Posterior vena cava (tissue), 2 donors: ENCODE results near the gene NEO1. TPM values are rescaled to one million over a fixed set of nuclear protein-coding genes. Genes with fewer than 3 reads are reported as not detected.
"Not testable (repeated sequence)": the region's sequence is repeated elsewhere in the genome, so short reads cannot be mapped to it uniquely, and the experiment has no call there.

Source experiments
- DNase-seq: peaks from one replicate; pipeline ENCODE4 v3.0.0-alpha.2; 2020; ENCODE audit warnings: low spot score
- intact Hi-C, 2 donors: fragments of 100-400 bp; cut with DNase I; formaldehyde crosslinking; loops; one replicate each; pipeline versions ENCODE4 v1.14.1 to v1.14.2; 2022 to 2023
- total RNA-seq, 2 donors: library from RNA; stranded (reverse); fragmentation: NEBNext Ultra II Directional; extraction: Animal tissue kit (Norgen Biotek cat#: 25700); gene quantifications; one replicate each; pipeline ENCODE4 v1.2.1, GENCODE V29; 2021
- donor health status: DM: yes; HTN: yes; CAD: no.
- donor health status: DM: yes; HTN: yes; CAD: no.

NEO1 gene
- total RNA-seq, 2 donors from 2014 or later: 24.5 to 28.7 TPM

DNA sequence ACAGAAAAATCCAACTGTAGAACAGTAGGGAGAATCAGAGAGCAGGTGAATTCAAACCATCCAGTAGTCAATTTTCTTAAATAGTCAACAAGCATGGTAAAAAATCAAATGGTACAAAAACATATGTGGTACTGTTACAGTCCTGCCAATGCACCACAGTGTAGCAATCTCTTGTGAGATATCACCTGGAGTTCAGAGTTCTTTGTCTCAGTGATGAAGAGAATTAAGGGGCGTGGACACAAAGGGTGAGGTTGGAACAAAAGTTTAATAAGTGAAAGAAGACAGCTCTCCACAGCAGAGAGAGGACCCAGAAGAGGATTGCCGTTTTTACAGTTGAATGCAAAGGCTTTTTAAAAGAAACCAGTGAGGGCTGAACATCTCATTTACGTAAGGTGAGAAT lies 113.2 kb downstream of the NEO1 start:
- no peak for DNase-seq
- intact Hi-C loops: no loop called here

DNA sequence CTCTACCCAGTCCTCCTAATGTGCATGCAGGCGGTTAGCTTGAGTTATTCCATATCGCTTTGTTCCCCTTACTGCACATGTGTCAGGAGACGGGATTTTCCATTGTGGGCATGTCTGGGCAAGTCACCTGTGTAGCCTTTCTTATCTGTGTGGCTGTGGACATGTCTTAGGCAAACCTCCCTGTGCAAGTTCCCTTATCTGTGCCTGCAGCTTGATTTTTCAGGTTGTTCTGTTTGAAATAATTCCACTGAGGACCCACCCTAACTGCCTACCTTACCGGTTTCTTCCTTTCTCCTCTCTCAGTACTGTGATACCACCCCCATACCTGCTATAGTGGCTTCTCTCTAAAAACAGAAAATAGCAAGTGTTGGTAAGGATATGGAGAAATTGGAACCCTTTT lies 113.6 kb downstream of the NEO1 start:
- DNase-seq: no peak
- intact Hi-C loops: no loop called here

DNA sequence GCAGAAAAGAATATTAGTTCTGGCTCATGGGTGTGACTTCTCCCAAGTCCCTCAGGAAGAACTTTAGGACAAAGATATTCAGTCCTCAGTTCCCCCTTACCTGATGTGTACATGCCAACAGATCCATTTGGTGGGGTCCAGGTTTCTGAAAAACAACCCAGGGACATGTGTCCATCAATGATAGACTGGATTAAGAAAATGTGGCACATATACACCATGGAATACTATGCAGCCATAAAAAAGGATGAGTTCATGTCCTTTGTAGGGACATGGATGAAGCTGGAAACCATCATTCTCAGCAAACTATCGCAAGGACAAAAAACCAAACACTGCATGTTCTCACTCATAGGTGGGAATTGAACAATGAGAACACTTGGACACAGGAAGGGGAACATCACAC lies 114.4 kb downstream of the NEO1 start:
- intact Hi-C loops, DNase-seq: not testable (repeated sequence)

DNA sequence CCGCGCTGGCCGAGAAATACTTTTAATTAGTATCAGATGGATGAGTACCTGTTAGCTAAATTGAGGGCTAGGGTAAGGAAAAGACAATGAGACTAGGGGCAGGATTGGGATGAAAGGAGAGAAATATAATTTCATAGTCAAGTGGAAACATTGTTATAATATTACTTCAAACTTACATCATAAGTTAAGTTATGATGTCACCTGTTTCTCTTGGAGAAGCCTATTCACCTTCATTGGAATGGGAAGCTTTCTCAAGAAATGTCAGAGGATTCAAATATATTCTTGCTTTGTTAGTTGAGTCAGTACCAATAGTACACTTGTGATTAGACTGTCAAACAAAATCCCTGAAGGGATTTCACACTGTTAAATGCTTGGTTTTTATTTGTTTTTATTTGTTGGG lies 116.2 kb downstream of the NEO1 start:
- no peak for DNase-seq
- intact Hi-C loops: no loop called here

DNA sequence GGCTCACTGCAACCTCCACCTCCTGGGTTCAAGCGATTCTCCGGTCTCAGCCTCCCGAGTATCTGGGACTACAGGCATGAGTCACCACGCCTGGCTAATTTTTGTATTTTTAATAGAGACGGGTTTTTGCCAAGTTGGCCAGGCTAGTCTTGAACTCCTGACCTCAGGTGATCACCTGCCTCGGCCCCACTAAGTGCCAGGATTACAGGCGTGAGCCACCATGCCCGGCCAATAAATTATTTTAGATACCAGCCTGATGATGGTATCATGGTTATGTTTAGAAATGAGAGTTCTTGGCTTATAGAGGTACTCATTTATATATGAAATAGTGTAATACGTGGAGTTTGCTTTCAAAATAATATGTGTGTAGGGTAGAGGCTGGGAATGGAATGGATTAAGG lies 119.4 kb downstream of the NEO1 start:
- no peak for DNase-seq
- intact Hi-C loops: no loop called here

DNA sequence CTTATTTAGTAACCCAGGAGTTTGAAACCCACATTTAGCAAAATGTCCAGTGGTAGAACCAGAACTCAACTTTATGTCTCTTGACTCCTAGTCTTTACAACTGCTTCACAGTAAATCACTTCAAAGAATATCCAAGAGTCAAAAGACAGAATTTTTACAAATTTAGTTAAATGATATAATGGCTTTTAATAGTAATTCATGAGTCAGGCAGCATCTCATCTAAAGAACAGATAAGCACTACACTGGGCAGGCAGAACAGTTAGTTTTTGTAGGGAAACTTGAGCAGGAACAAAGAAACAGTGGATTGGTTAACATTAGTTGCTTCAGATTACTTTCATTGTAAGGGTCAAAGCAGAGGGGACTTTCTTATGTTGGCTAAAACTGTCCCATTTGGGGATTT lies 120.2 kb downstream of the NEO1 start:
- DNase-seq: no peak
- intact Hi-C loops: no loop called here

DNA sequence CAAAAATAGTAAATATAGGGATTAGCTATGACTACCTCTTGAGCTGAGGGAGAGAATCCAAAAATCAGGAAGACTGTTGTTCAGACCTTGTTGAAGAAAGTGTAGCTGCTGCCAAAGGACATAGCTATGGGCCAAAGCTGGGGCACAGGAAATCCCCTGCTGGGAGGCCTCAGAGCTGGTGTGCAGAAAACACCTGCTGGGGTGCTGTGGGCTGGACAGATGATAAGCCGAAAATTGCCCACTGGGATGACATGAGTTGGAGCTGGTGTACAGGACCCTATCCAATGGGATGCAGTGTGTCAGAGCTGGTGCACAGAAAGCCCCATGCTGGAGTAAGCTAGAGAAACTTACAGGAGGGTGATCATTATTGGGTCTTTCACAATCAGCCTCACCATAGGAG lies 121.9 kb downstream of the NEO1 start:
- no peak for DNase-seq
- intact Hi-C loops: no loop called here

DNA sequence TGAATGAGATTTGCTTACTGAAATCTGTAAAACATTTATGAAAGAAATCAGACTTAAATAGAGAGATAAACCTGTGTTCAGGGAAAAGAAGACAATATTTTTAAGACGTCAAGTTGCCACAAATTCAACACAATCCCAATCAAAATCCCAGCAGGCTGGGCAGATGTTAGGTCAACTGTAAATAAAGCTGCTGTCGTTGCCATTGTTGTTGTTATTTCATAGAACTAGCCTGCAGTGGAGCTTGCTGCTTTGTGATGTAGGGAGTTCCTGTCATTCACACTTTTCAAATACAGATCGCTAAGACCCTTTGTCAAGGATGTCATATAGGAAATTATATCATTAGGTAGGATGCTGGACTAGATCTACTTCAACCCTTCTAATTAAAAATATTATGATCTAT lies 123.1 kb downstream of the NEO1 start:
- intact Hi-C loops: no loop called here
- no peak for DNase-seq

DNA sequence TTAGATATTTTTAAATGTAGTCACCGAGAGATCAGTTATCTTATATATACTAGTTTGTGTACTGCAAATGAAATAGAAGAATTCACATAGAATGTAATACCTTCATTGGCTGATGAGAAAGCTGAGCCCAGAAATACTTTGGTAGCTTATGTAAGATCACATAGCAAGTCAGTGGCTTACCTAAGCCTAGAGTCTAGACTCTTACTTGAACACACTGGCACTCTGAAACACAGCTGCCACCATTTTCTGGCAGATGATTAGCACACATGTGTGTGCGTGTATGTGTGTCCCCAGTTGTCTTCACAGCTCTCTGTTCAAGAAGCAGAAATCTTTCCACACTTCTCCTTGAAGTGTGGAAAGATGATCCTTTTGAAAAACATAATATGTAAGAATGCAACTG lies 124.3 kb downstream of the NEO1 start:
- intact Hi-C loops: no loop called here

DNA sequence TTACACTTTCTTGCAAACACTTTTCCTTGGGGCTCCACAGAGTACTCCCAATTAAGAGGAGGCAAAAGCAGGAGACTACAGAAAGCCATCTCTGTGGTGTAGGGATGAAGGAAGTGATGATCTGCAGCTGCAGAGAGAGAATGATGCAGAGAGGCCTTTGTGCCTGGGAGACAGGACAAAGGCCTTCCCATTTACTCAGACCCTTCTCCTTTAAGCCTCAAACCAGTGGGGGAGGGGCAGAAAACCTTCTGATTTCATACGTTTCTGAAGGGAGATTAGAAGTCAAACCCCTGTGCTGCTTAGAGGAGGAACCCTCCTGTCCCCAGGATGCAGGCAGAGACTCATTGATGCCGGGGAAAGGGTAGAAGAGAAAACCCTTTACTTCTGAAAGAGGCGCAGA lies 130.8 kb downstream of the NEO1 start:
- intact Hi-C loops: no loop called here
- no peak for DNase-seq

More for the DNA sequence above, 124.3 kb downstream of the NEO1 start:
- DNase-seq: no peak

DNA sequence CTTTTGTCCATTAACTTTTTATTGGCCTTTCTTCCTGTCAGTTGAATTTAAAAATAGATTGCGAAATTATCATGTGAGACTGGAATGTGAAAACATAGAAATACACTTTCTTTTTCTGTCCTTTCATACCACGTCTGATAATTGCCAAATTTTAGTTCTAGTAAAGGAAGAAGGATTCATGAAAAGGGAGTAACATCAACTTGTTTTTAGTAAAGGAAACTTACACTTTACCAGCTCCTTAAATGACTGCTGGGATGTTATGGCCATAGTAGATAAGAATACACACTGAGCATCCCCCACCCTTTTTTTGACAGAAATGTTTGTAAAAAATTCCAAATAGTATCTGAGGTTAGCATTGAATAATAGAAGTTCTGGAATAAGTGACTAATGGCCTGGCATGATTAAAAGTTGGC lies 137.9 kb downstream of the NEO1 start:
- intact Hi-C loops: no loop called here
- DNase-seq: no peak

DNA sequence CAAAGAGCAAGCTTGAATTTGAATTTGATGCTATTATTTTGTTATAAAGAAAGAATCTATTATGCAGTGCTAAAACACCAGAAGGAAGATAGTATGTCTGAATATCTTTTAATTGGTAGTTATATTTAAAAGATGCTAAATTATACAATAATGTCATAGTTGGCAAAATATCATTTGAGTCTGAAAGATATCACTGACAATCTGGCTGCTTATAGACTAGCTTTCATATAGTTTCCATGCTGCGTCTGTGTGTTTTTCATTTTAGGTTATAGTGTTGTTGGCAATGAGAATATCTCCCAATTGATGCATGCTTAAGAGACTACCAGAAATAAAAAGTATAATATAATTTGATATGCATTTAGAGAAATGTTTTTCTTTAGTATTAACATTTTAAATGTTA lies 142.9 kb downstream of the NEO1 start:
- DNase-seq: no peak
- intact Hi-C loops: no loop called here

DNA sequence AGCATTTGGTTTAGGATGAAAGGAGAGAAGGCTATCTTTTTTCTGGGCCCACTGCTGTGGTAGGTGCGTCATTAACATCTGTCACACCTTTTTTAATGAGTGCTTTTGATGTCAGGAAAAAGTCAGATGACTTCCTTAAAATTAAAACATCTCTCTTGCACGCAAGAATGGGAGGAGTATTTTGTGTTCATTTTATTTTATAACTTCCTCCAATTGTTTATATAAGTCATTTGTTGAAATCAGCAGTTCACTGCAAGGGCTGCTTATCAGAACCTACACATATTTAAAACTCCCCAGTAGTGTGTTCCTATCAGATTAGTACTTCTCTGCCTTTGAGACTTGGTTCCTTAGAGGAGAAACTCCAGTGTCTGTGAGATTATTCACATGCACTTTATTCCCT lies 143.8 kb downstream of the NEO1 start:
- no peak for DNase-seq
- intact Hi-C loops: no loop called here

DNA sequence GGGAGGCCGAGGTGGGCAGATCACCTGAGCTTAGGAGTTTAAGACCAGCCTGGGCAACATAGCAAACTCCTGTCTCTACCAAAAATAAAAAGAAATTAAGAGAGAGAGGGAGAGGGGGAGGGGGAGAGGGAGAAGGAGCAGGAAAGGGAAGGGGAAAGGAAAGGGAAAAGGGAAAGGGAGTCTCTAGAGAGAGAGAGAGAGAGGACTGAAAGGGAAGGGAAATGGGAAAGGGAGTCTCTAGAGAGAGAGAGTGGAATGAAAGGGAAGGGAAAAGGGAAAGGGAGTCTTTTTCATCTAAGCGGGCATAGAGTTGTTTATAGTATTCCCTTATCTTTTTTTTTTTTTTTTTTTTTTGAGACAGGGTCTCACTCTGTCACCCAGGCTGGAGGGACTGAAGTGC lies 148.1 kb downstream of the NEO1 start:
- DNase-seq: no peak
- intact Hi-C loops: no loop called here

DNA sequence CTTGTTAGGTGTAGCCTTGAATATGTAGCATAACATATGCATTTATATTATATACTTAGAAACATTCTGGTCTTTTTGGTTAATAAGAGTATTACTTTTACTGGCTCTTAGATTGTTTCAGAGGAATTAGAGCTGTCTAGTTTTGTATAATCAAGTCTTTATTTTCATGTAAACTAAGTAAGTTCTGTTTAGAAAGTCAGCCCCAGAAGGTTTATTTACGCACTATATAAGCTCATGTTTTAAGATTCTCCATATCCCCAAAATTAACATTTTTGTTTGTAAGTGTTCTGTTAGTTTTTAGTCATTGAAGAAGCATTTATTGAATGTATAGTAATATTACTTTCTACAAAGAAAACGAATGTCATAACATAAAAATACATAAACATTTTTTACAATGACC lies 158.4 kb downstream of the NEO1 start:
- DNase-seq: no peak
- intact Hi-C loops: no loop called here

DNA sequence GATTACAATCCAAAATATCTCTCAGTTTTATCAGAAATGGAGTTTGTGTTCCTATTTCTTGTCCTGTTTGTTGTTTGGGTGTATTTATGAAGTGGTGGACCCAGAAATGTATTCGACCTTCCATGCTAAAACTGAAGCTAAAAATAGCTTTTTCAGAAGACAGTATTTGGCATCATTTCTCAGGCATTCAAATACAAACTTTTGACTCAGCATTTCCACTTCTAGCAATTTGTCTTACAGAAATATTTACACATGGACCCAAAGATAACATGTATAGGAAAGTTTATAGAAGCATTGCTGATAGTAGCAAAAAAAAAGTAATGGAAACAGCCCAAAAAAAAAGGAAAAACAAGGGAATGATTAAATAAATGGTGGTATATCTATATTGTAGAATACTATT lies 160.2 kb downstream of the NEO1 start:
- intact Hi-C loops: no loop called here
- no peak for DNase-seq

DNA sequence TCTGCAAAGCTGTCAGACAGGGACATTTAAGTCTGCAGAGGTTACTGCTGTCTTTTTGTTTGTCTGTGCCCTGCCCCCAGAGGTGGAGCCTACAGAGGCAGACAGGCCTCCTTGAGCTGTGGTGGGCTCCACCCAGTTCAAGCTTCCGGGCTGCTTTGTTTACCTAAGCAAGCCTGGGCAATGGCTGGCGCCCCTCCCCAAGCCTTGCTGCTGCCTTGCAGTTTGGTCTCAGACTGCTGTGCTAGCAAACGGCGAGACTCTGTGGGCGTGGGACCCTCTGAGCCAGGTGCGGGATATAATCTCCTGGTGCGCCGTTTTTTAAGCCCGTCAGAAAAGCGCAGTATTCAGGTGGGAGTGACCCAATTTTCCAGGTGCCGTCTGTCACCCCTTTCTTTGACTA lies 169.2 kb downstream of the NEO1 start:
- intact Hi-C loops, DNase-seq: not testable (repeated sequence)

DNA sequence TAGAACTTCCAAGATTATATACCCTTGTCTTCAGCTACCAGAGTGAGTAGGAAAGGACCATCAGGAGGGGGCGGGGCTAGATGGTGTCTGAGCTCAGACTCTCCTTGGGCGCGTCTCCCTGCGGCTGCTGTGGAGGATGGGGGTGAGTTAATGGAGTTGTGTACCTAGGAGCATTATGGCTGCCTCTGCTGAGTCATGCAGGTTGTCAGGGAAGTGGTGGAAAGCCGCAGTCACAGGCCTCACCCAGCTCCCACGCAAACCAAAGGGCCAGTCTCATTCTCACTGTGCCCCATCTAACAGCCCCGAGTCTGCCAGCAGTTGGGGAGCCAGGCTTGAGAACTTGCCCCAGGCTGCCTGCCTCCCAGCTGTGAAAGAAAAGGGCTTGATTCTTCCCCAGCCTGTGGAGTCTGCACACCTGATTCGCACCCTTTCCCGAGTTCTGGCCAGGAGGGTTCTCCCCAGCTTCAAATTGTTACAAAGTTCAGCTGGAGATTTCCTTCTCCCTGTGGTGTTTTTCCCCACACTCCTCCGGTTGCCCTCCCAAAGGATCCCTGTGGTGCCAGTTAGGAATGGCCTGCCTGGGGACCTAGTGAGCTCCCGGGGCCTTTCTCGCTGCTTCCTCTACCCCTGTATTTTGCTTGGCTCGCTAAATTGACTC lies 173.2 kb downstream of the NEO1 start:
- intact Hi-C loops: no loop called here
- no peak for DNase-seq

DNA sequence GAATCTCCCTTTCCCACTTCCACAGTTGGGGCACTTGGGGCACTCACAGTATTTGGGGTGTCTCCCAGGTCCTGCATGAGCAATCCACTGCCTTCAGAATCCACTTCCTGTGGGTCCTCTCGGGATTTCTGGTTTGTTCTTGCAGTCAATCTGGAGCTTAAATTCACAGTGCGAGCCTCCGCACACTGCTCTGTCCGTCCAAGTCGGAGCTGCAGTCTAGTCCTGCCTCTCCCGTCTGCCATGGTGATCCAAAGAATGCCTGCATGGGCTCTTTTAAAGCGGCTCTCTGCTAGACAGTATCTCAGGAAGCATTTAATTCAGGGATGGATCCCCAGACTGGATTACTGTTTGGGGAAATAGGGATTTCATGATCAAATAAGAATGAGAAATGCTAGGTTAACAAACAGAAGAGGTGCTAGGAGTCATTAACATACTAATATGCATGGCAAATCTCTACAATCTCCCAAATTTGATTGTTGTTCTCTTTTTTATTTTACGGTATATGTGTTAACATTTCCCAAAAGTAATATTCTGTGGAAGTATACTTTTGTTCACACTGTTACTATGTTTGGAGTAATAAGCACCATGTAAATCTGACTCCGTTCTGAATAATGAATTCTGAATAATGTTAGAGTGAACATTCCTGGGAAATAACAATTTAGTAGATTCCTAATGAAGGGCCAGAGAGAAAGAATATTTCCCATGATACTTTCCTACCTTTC lies 174.0 kb downstream of the NEO1 start:
- intact Hi-C loops: no loop called here
- DNase-seq: no peak

DNA sequence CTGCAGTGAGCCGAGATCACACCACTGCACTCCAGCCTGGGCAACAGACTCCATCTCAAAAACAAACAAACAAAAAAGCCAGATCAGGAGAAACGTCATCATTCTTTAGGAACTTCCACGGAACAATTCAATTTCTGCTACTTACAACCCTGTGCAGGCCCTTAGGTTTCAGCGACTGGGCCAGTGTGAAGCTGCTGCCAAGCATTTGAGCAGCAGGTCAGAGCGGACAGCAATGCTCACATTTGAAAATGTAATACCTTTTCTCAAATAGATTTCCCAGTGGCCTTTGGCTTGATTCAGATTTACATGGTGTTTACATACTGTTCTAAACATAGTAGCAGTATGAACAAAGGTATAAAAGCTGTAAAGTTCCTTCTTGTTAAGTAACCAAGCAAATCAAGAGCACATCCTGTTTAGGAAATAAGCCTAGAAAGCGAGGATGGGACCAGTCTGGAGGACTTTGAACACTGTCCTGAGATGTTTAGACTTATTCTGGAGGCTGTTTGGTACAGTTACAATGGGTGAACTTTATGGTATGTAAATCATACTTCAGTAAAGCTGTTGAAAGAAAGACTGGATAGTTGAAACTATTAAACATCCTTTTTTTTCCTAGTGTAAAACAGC lies 175.3 kb downstream of the NEO1 start:
- no peak for DNase-seq
- intact Hi-C loops: no loop called here

DNA sequence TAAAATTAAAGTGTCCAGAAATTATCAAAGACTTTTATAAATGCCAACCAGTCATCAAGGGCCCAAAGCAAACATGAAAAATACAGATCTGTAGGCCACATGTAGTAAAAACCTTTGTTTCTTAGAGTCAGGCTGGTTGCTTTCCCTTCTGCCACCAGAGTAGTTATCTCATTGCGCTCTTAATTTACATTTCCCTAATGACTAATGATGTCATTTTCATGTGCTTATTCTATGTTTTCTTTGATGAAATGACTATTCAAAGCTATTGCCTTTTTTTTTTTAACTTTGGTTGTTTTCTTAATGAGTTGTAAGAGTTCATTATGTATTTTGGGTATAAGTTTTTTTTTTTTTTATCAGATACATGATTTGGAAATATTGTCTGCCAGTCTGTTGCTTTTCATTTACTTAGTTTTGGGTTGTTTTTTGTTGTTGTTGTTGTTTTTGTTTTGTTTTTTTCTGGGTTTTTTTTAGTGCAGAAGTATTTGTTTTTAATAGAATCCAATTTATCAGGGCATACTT lies 175.9 kb downstream of the NEO1 start:
- DNase-seq: no peak
- intact Hi-C loops: no loop called here
